ENCODE data around the gene CCDC71L.
"Not testable (repeated sequence)": the region's sequence is repeated elsewhere in the genome, so short reads cannot be mapped to it uniquely, and the experiment has no call there.

The CCDC71L gene

GRCh38 chr7:106660862-106661720, at the start of gene CCDC71L:
CCDC71L (minus strand) TSS chr7:106661158; CDS start chr7:106660896, 262 bp downstream.
- peak; percentile 94 for DNase-seq

GRCh38 chr7:106709604-106710003, 48.6 kb upstream of the CCDC71L start:
- DNase-seq, result not testable (repeated sequence)

GRCh38 chr7:106704000-106704840, 43.3 kb upstream of the CCDC71L start:
- no peak for DNase-seq

- DNase-seq, result no peak
Observed at GRCh38 chr7:106693677-106694353, 32.9 kb upstream of the CCDC71L start.

- no peak for DNase-seq
Observed at GRCh38 chr7:106692450-106693051, 31.6 kb upstream of the CCDC71L start.

GRCh38 chr7:106688161-106688560, 27.2 kb upstream of the CCDC71L start:
- not testable (repeated sequence) for DNase-seq

- no peak for DNase-seq
Observed at GRCh38 chr7:106683941-106684340, 23.0 kb upstream of the CCDC71L start.

GRCh38 chr7:106681815-106682495, 21.0 kb upstream of the CCDC71L start:
- no peak for DNase-seq

- no peak for DNase-seq
Observed at GRCh38 chr7:106679153-106679931, 18.4 kb upstream of the CCDC71L start.

GRCh38 chr7:106678795-106679152, 17.8 kb upstream of the CCDC71L start:
- no peak for DNase-seq

GRCh38 chr7:106676506-106676905, 15.5 kb upstream of the CCDC71L start:
- not testable (repeated sequence) for DNase-seq

- DNase-seq, result not testable (repeated sequence)
Observed at GRCh38 chr7:106673688-106674087, 12.7 kb upstream of the CCDC71L start.

GRCh38 chr7:106671930-106672329, 11.0 kb upstream of the CCDC71L start:
- DNase-seq, result not testable (repeated sequence)

GRCh38 chr7:106671160-106671559, 10.2 kb upstream of the CCDC71L start:
- no peak for DNase-seq

- no peak for DNase-seq
Observed at GRCh38 chr7:106668861-106669524, 8.0 kb upstream of the CCDC71L start.

- no peak for DNase-seq
Observed at GRCh38 chr7:106666353-106666752, 5.4 kb upstream of the CCDC71L start.

GRCh38 chr7:106664343-106664742, 3.4 kb upstream of the CCDC71L start:
- no peak for DNase-seq

GRCh38 chr7:106659963-106660861, 746 bp downstream of the CCDC71L start:
- DNase-seq, result peak; percentile 73

- DNase-seq, result no peak
Observed at GRCh38 chr7:106659166-106659962, 1.6 kb downstream of the CCDC71L start.
